Gastrocnemius medialis (tissue), 4 donors: Measurements from ENCODE around the gene FHOD3. TPM values are rescaled to one million over a fixed set of nuclear protein-coding genes. Genes with fewer than 3 reads are reported as not detected.
"Not testable (repeated sequence)": the region's sequence is repeated elsewhere in the genome, so short reads cannot be mapped to it uniquely, and the experiment has no call there.

Source experiments
- ATAC-seq, 2 donors: fragments of 150-250 bp; one replicate each; pipeline ENCODE4 v1.9.1; 2016
- DNase-seq, 2 donors: peaks; one replicate each; pipeline ENCODE4 v3.0.0-alpha.2; 2019
- H3K27ac ChIP-seq, 4 donors: fragments of 200-600 bp; sonication (generic); 1 replicate in 1 of 4; 2 replicates in 3 of 4; pipeline ENCODE4 v1.5.1; 2016 to 2018; ENCODE audit warnings: mild to moderate bottlenecking in 2 of 4, moderate library complexity in 1 of 4
- H3K27me3 ChIP-seq, 3 donors: fragments of 200-600 bp; sonication (generic) in 2 of 3; 1 replicate in 1 of 3; 2 replicates in 2 of 3; pipeline versions ENCODE4 v1.5.1 to v1.6.0; 2016 to 2019; ENCODE audit warnings: mild to moderate bottlenecking in 1 of 3, moderate library complexity in 1 of 3
- H3K36me3 ChIP-seq, 2 donors: fragments of 200-600 bp; sonication (generic) in 1 of 2; one replicate each; pipeline ENCODE4 v1.5.1; 2017 to 2018
- H3K4me1 ChIP-seq, 2 donors: fragments of 200-600 bp; sonication (generic) in 1 of 2; one replicate each; pipeline ENCODE4 v1.5.1; 2016 to 2017; ENCODE audit warnings: mild to moderate bottlenecking in 2 of 2
- H3K4me3 ChIP-seq, 4 donors: fragments of 200-600 bp; sonication (generic) in 3 of 4; 1 replicate in 1 of 4; 2 replicates in 3 of 4; pipeline ENCODE4 v1.5.1; 2016 to 2019; ENCODE audit warnings: mild to moderate bottlenecking in 2 of 4
- H3K9me3 ChIP-seq, 3 donors: fragments of 200-600 bp; sonication (generic) in 2 of 3; 1 replicate in 1 of 3; 2 replicates in 2 of 3; pipeline ENCODE4 v1.5.1; 2016 to 2019
- POLR2A ChIP-seq, 2 donors: fragments of 450-650 bp; IDR thresholded peaks; one replicate each; pipeline ENCODE4 v1.6.1; 2017; ENCODE audit warnings: antibody characterized with exemption in 2 of 2, mild to moderate bottlenecking in 2 of 2, moderate library complexity in 2 of 2
- in situ Hi-C, 4 donors: fragments of 200-750 bp; cut with MboI; loops; one replicate each; pipeline versions ENCODE4 v1.15.0 to v1.8.0; 2017; ENCODE audit warnings: low sequenced_read_pairs in 4 of 4
- intact Hi-C: fragments of 100-400 bp; cut with DNase I; formaldehyde crosslinking; loops from one replicate; pipeline ENCODE4 v1.15.1; 2023; ENCODE audit warnings: low total_unique reads
- total RNA-seq, 4 donors: library from RNA; depleted of rRNA; stranded (reverse); fragments of >200 nt; gene quantifications; one replicate each; pipeline versions ENCODE4 v1.1.0 to v1.2.3, GENCODE V29; 2016
- TF ChIP-seq, protein P1 (sequence below), 5 experiments: fragments of 450-650 bp in 3 of 5; fragments of 200-600 bp in 2 of 5; sonication (generic) in 2 of 5; IDR thresholded peaks in 4 of 5; conservative IDR thresholded peaks in 1 of 5; 1 replicate in 4 of 5; 2 replicates in 1 of 5; pipeline ENCODE4 v1.5.1; 2016 to 2019; ENCODE audit warnings: antibody characterized with exemption in 5 of 5, mild to moderate bottlenecking in 3 of 5, moderate library complexity in 3 of 5

The FHOD3 gene
- total RNA-seq, 4 donors from 2014 or later, result 10.0 to 32.5 (median 17.0) TPM

DNA sequence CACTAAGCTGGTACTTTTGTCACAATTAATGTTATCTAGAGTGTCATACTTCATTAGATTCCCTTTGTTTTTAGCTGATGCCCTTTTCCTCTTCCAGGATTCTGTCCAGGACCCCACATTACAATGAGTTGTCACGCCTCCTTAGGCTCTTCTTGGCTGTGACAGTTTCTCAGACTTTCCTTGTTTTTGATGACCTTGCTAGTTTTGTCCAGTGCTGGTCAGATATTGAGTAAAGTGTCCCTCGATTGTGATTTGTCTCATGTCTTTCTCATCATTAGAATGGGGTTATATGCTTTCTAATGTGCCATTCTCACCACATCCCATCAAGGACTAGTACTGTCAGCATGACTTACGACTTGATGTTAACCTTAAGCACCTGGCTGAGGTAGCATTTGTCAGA, 162.3 kb downstream of the FHOD3 start:
- Histone ChIP-seq H3K4me3 (no peak overlapping the region), H3K27me3 (no peaks in the 10 kb centered on the region), H3K4me1 (peaks cover 19 to 24% of the 10 kb centered on the region in 2 donors), H3K36me3 (no peaks in the 10 kb centered on the region), H3K27ac (no peak overlapping the region), H3K9me3 (no peaks in the 10 kb centered on the region)
- in situ Hi-C loops (no loop called here), intact Hi-C loops (loop anchor here (10.0 kb wide), 1 partner anchor 115 kb away; no protein-coding TSS in a partner anchor)
- ATAC-seq, result no peak
- TF ChIP-seq, protein P1, sequence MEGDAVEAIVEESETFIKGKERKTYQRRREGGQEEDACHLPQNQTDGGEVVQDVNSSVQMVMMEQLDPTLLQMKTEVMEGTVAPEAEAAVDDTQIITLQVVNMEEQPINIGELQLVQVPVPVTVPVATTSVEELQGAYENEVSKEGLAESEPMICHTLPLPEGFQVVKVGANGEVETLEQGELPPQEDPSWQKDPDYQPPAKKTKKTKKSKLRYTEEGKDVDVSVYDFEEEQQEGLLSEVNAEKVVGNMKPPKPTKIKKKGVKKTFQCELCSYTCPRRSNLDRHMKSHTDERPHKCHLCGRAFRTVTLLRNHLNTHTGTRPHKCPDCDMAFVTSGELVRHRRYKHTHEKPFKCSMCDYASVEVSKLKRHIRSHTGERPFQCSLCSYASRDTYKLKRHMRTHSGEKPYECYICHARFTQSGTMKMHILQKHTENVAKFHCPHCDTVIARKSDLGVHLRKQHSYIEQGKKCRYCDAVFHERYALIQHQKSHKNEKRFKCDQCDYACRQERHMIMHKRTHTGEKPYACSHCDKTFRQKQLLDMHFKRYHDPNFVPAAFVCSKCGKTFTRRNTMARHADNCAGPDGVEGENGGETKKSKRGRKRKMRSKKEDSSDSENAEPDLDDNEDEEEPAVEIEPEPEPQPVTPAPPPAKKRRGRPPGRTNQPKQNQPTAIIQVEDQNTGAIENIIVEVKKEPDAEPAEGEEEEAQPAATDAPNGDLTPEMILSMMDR (IDR thresholded peaks at IDR 0.05 in 4 of 5, conservative IDR thresholded peaks at IDR 0.05 in 1 of 5), result no peak
- TF ChIP-seq POLR2A (IDR thresholded peaks at IDR 0.05), result no peak
- no peak for DNase-seq

DNA sequence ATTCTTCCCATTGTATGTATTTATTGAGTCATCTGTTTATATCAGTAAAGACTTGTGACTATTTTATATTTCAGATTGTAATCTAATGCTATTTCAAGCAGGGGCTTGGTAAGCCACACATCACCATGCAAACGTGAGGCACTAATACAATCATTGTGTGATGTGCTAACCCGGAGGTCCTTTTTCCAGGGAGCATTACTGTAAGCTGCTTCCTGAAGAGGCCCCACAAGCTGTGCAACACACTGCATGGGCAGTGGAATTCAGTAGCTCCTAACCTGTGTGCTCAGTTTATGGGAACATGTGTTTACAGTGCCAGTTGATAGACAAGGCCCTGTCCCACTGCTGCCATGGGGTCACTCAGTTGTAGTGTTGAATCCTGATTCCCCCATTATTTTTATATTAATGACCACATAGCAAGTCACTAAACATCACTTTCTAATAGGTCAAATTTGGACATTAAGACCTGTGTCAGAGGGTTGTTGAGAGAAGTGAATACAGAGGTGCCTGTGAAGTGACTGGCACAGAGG, 162.9 kb downstream of the FHOD3 start:
- Histone ChIP-seq H3K4me1 (peaks cover 19 to 24% of the 10 kb centered on the region in 2 donors), H3K4me3 (no peak overlapping the region), H3K36me3 (no peaks in the 10 kb centered on the region), H3K27me3 (no peaks in the 10 kb centered on the region), H3K27ac (no peak overlapping the region), H3K9me3 (no peaks in the 10 kb centered on the region)
- TF ChIP-seq, protein P1 (IDR thresholded peaks at IDR 0.05 in 4 of 5, conservative IDR thresholded peaks at IDR 0.05 in 1 of 5), result no peak
- no peak for TF ChIP-seq POLR2A (IDR thresholded peaks at IDR 0.05)
- ATAC-seq, result no peak
- intact Hi-C loops (loop anchor here (10.0 kb wide), 1 partner anchor 114 kb away; no protein-coding TSS in a partner anchor), in situ Hi-C loops (no loop called here)
- DNase-seq, result no peak

DNA sequence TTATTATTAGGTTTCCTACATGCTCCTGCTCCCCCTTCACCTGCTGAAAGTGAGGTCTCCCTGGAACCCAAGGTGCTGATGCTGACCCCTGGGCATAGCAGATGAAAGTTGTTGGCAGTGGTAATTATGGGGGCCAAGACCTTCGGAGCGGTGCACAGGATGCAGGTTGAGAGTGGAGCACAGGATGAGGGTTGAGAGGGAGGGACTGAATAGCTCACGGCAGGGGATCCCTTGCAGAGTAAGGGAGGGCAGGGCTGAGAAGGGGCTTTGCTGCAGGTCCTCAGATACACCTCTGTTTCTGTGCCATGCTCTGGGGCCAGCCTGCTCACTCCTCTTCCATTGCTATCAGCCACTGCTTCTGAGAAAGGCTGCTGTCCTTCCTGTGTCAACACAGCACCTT, 163.3 kb downstream of the FHOD3 start:
- Histone ChIP-seq H3K27ac (no peak overlapping the region), H3K36me3 (no peaks in the 10 kb centered on the region), H3K4me1 (peaks cover 19 to 24% of the 10 kb centered on the region in 2 donors), H3K9me3 (no peaks in the 10 kb centered on the region), H3K27me3 (no peaks in the 10 kb centered on the region), H3K4me3 (no peak overlapping the region)
- TF ChIP-seq, protein P1 (IDR thresholded peaks at IDR 0.05 in 4 of 5, conservative IDR thresholded peaks at IDR 0.05 in 1 of 5), result no peak
- no peak for TF ChIP-seq POLR2A (IDR thresholded peaks at IDR 0.05)
- in situ Hi-C loops (no loop called here), intact Hi-C loops (loop anchor here (10.0 kb wide), 1 partner anchor 114 kb away; no protein-coding TSS in a partner anchor)
- ATAC-seq (no peak), DNase-seq (no peak)

DNA sequence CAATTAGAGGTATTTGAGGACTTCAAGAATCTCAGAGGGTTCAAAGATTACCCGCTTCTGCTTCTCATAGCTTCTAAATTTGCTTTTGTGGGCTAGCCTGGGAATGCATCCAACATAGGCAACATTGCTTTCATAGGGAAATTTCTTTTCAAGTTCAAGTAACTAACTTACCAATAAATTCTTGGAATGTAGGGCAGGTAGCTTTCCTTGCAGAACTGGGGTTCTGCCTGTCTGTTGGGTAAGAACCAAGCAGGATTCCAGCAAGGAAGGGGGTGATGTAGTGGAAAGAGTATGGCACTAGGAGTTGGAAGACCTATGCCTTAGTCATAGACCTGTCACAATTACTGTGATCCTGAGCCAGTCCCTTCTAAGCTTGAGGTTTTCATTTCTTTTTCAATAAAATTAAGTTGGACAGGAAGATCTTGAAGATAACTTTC, 164.1 kb downstream of the FHOD3 start:
- Histone ChIP-seq H3K9me3 (no peaks in the 10 kb centered on the region), H3K4me1 (peaks cover 19 to 22% of the 10 kb centered on the region in 2 donors), H3K27ac (no peak overlapping the region), H3K36me3 (no peaks in the 10 kb centered on the region), H3K4me3 (no peak overlapping the region), H3K27me3 (no peaks in the 10 kb centered on the region)
- ATAC-seq (peak in 1 of 2 donors; percentile 35), DNase-seq (no peak)
- in situ Hi-C loops, result no loop called here
- intact Hi-C loops, result loop anchor here (10.0 kb wide), 1 partner anchor 113 kb away; no protein-coding TSS in a partner anchor
- TF ChIP-seq POLR2A (IDR thresholded peaks at IDR 0.05), result no peak
- TF ChIP-seq, protein P1 (IDR thresholded peaks at IDR 0.05 in 4 of 5, conservative IDR thresholded peaks at IDR 0.05 in 1 of 5), result no peak

DNA sequence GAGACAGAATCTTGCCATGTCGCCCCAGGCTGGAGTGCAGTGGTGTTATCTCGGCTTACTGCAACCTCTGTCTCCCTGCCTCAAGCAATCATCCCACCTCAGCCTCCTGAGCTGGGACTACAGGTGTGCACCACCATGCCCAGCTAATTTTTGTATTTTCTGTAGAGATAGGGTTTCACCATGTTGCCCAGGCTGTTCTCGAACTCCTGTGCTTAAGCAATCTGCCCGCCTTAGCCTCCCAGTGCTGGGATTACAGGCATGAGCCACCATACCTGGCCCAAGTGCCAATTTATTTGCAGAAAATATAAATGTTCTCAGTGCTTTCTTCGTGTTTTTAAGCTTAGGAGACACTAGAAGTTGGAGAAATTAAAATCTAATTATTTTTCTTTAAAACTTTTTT, 166.0 kb downstream of the FHOD3 start:
- DNase-seq, ATAC-seq, H3K4me3 ChIP-seq, H3K27me3 ChIP-seq, H3K36me3 ChIP-seq, H3K9me3 ChIP-seq, in situ Hi-C loops: not testable (repeated sequence)
- H3K4me1 ChIP-seq, result peaks cover 6 to 17% of the 10 kb centered on the region in 2 donors
- peak overlapping the region in 1 of 4 donors; percentile 3 for H3K27ac ChIP-seq
- intact Hi-C loops, result loop anchor here (10.0 kb wide), 1 partner anchor 111 kb away; no protein-coding TSS in a partner anchor
